IMR-90 (cell line): ENCODE results near the gene PIAS3. TPM values are rescaled to one million over a fixed set of nuclear protein-coding genes. Genes with fewer than 3 reads are reported as not detected.

ENCODE experiments used
- ATAC-seq: fragments of 200-7000 bp; cut with Tn5 transposase; 2 replicates; pipeline ENCODE4 v1.9.1; 2020; ENCODE audit warnings: low read depth, mild to moderate bottlenecking, moderate library complexity
- BruUV-seq: library from RNA; stranded (reverse); fragments of 400-500 nt; replicated peaks from 2 replicates; lab custom pipeline; 2021; lab: Mats Ljungman, UMichigan
- CTCF ChIA-PET: fragments of 300-600 bp; formaldehyde crosslinking; extraction: SDS; loops from one replicate; lab custom pipeline; 2021; ENCODE audit warnings: antibody characterized with exemption; lab: Yijun Ruan, JAX
- POLR2A ChIA-PET: fragments of 300-600 bp; sonication (Branson Sonifier 250); formaldehyde crosslinking; loops from one replicate; lab custom pipeline; 2022; ENCODE audit warnings: antibody characterized with exemption; ENCODE audit not compliant: unreplicated experiment; lab: Charles Lee
- DNase-seq: peaks from one replicate; pipeline ENCODE4 v3.0.0; 2013
- H2AFZ ChIP-seq: replicated peaks from 2 replicates; pipeline ENCODE3; 2013; ENCODE audit warnings: low read length, mild to moderate bottlenecking; ENCODE audit not compliant: poor library complexity
- H2AK5ac ChIP-seq: 2 replicates; pipeline ENCODE4 v1.6.1; 2013; ENCODE audit warnings: low read depth, low read length, inconsistent platforms
- H2AK9ac ChIP-seq: replicated peaks from 2 replicates; pipeline ENCODE3; 2013; ENCODE audit warnings: mild to moderate bottlenecking, low read depth, low read length, moderate library complexity; ENCODE audit not compliant: poor library complexity
- H2BK120ac ChIP-seq: 2 replicates; pipeline ENCODE4 v1.6.1; 2013; ENCODE audit warnings: low read depth, low read length, inconsistent platforms
- H2BK15ac ChIP-seq: 3 replicates; pipeline ENCODE4 v1.6.1; 2013; ENCODE audit warnings: low read depth, low read length, inconsistent platforms
- H2BK20ac ChIP-seq: 2 replicates; pipeline ENCODE4 v1.6.1; 2013; ENCODE audit warnings: low read depth, mild to moderate bottlenecking, inconsistent platforms, low read length, moderate library complexity
- H2BK5ac ChIP-seq: 2 replicates; pipeline ENCODE4 v1.6.1; 2013; ENCODE audit warnings: mild to moderate bottlenecking, low read depth, low read length, inconsistent platforms; ENCODE audit not compliant: poor library complexity, severe bottlenecking
- H3K14ac ChIP-seq: replicated peaks from 2 replicates; pipeline ENCODE4 v1.6.1; 2013; ENCODE audit warnings: low read depth, low read length, inconsistent platforms
- H3K18ac ChIP-seq: 2 replicates; pipeline ENCODE4 v1.6.1; 2013; ENCODE audit warnings: low read depth, low read length, control low read depth
- H3K23ac ChIP-seq: 2 replicates; pipeline ENCODE4 v1.6.1; 2013; ENCODE audit warnings: low read depth, low read length, inconsistent platforms
- H3K27ac ChIP-seq: 2 replicates; pipeline ENCODE4 v1.5.1; 2013; ENCODE audit warnings: mild to moderate bottlenecking, control low read depth, low read length; ENCODE audit not compliant: insufficient read depth
- H3K27me3 ChIP-seq: 2 replicates; pipeline ENCODE4 v1.6.1; 2013; ENCODE audit warnings: low read length; ENCODE audit not compliant: control insufficient read depth, insufficient read depth
- H3K36me3 ChIP-seq: 2 replicates; pipeline ENCODE4 v1.6.1; 2013; ENCODE audit warnings: low read length, mixed read lengths; ENCODE audit not compliant: control insufficient read depth, insufficient read depth
- H3K4ac ChIP-seq: 2 replicates; pipeline ENCODE4 v1.6.1; 2013; ENCODE audit warnings: low read depth, low read length, inconsistent platforms
- H3K4me1 ChIP-seq: 2 replicates; pipeline ENCODE4 v1.6.1; 2013; ENCODE audit warnings: low read length, mixed read lengths; ENCODE audit not compliant: control insufficient read depth, insufficient read depth
- H3K4me2 ChIP-seq: 2 replicates; pipeline ENCODE4 v1.6.1; 2013; ENCODE audit warnings: low read depth, mild to moderate bottlenecking, control low read depth, low read length, moderate library complexity
- H3K4me3 ChIP-seq: 2 replicates; pipeline ENCODE4 v1.5.1; 2013; ENCODE audit warnings: low read depth, mild to moderate bottlenecking, control low read depth, low read length, moderate library complexity; ENCODE audit not compliant: insufficient read depth
- H3K56ac ChIP-seq: 2 replicates; pipeline ENCODE4 v1.6.1; 2013; ENCODE audit warnings: low read length, inconsistent platforms; ENCODE audit not compliant: insufficient read depth; ENCODE audit errors: extremely low read depth
- H3K79me1 ChIP-seq, 2 experiments: 2 replicates each; pipeline ENCODE4 v1.6.1; 2013; ENCODE audit warnings: low read length in 2 of 2, inconsistent platforms in 1 of 2, low read depth in 1 of 2
- H3K9ac ChIP-seq: 2 replicates; pipeline ENCODE4 v1.6.1; 2013; ENCODE audit warnings: low read depth, low read length, control low read depth
- H3K9me1 ChIP-seq: 2 replicates; pipeline ENCODE4 v1.6.1; 2013; ENCODE audit warnings: low read length, inconsistent platforms; ENCODE audit not compliant: insufficient read depth
- H3K9me3 ChIP-seq: 2 replicates; pipeline ENCODE4 v1.6.1; 2013; ENCODE audit warnings: low read length; ENCODE audit not compliant: control insufficient read depth, insufficient read depth
- H4K20me1 ChIP-seq: 2 replicates; pipeline ENCODE4 v1.6.1; 2013; ENCODE audit warnings: low read length, inconsistent platforms; ENCODE audit not compliant: insufficient read depth
- H4K5ac ChIP-seq: 2 replicates; pipeline ENCODE4 v1.6.1; 2013; ENCODE audit warnings: mild to moderate bottlenecking, low read depth, low read length, control low read depth
- H4K8ac ChIP-seq, 2 experiments: 2 replicates each; pipeline ENCODE4 v1.6.1; 2013; ENCODE audit warnings: low read depth in 2 of 2, low read length in 2 of 2, control low read depth in 1 of 2, inconsistent platforms in 1 of 2
- H4K91ac ChIP-seq: 2 replicates; pipeline ENCODE4 v1.6.1; 2013; ENCODE audit warnings: low read depth, low read length, inconsistent platforms; ENCODE audit not compliant: insufficient read depth
- BHLHE40 ChIP-seq: fragments of 150-350 bp; IDR thresholded peaks from 2 replicates; pipeline ENCODE4 v1.6.1; 2016; ENCODE audit warnings: mild to moderate bottlenecking, low read depth, low read length
- CEBPB ChIP-seq: IDR thresholded peaks from 2 replicates; pipeline ENCODE4 v1.6.1; 2012; ENCODE audit warnings: low read depth, low read length, improper control_type of control experiment
- CHD1 ChIP-seq: IDR thresholded peaks from 2 replicates; pipeline ENCODE4 v1.6.1; 2012; ENCODE audit warnings: low read depth, low read length, improper control_type of control experiment
- FOS ChIP-seq: fragments of 150-350 bp; IDR thresholded peaks from 2 replicates; pipeline ENCODE4 v1.6.1; 2016; ENCODE audit warnings: low read depth, low read length
- MAFK ChIP-seq: IDR thresholded peaks from 2 replicates; pipeline ENCODE4 v1.6.1; 2012; ENCODE audit warnings: low read depth, low read length, improper control_type of control experiment
- MAZ ChIP-seq: IDR thresholded peaks from 2 replicates; pipeline ENCODE4 v1.6.1; 2012; ENCODE audit warnings: low read depth, mild to moderate bottlenecking, low read length, improper control_type of control experiment, moderate library complexity, borderline replicate concordance
- MXI1 ChIP-seq: IDR thresholded peaks from 2 replicates; pipeline ENCODE4 v1.6.1; 2012; ENCODE audit warnings: low read depth, mild to moderate bottlenecking, low read length, moderate library complexity, borderline replicate concordance
- NFE2L2 ChIP-seq: fragments of 150-350 bp; IDR thresholded peaks from 2 replicates; pipeline ENCODE4 v1.6.1; 2016; ENCODE audit warnings: low read depth, mild to moderate bottlenecking, low read length
- POLR2A ChIP-seq: IDR thresholded peaks from 2 replicates; pipeline ENCODE4 v1.6.1; 2012; ENCODE audit warnings: mild to moderate bottlenecking, low read depth, low read length
- RAD21 ChIP-seq: IDR thresholded peaks from 2 replicates; pipeline ENCODE4 v1.6.1; 2012; ENCODE audit warnings: low read length, improper control_type of control experiment
- RCOR1 ChIP-seq: IDR thresholded peaks from 2 replicates; pipeline ENCODE4 v1.6.1; 2012; ENCODE audit warnings: mild to moderate bottlenecking, low read length, improper control_type of control experiment; ENCODE audit not compliant: insufficient replicate concordance
- SMC3 ChIP-seq: fragments of 150-350 bp; IDR thresholded peaks from 2 replicates; pipeline ENCODE4 v1.6.1; 2016; ENCODE audit warnings: low read depth, mild to moderate bottlenecking, antibody characterized with exemption, low read length, moderate library complexity
- WGBS, 2 experiments: methylation state at CpG; one replicate each; pipeline versions ENCODE4 v1.1.5 to v1.1.7; 2013; ENCODE audit warnings: missing lambda C conversion rate in 2 of 2; ENCODE audit not compliant: insufficient read length in 1 of 2; ENCODE audit errors: extremely low coverage in 2 of 2; 5-methylcytosine and 5-hydroxymethylcytosine counted together
- dilution Hi-C: fragments of 300-500 bp; cut with HindIII; formaldehyde crosslinking; loops from one replicate; pipeline ENCODE4 v1.14.3; 2018; ENCODE audit warnings: low sequenced_read_pairs; ENCODE audit not compliant: unreplicated experiment
- in situ Hi-C: fragments of 300-500 bp; cut with MboI; formaldehyde crosslinking; loops from 3 replicates; pipeline ENCODE4 v1.14.3; 2019; ENCODE audit warnings: low sequenced_read_pairs, inconsistent platforms, mixed read lengths
- intact Hi-C: fragments of 100-400 bp; cut with micrococcal nuclease; formaldehyde crosslinking; loops from 2 replicates; pipeline ENCODE4 v1.10.0; 2022
- polyA plus RNA-seq, 3 experiments: library from polyadenylated mRNA; depleted of rRNA; stranded (reverse); fragments of >200 nt; gene quantifications; 2 replicates each; pipeline ENCODE4 v1.2.3, GENCODE V29; 2012; ENCODE audit warnings: low replicate concordance in 1 of 3
- total RNA-seq: library from RNA; depleted of rRNA; stranded (reverse); fragments of >200 nt; gene quantifications from 2 replicates; pipeline ENCODE4 v1.2.3, GENCODE V29; 2012
- TF ChIP-seq, protein P1 (sequence below): conservative IDR thresholded peaks from 2 replicates; pipeline ENCODE4 v1.5.1; 2012; ENCODE audit warnings: mild to moderate bottlenecking, low read depth, low read length, improper control_type of control experiment
- TF ChIP-seq, protein P2 (sequence below): fragments of 150-350 bp; IDR thresholded peaks from 2 replicates; pipeline ENCODE4 v1.6.1; 2017; ENCODE audit warnings: mild to moderate bottlenecking, antibody characterized with exemption, low read length, low read depth
- TF ChIP-seq, protein P3 (sequence below): fragments of 150-350 bp; IDR thresholded peaks from 2 replicates; pipeline ENCODE4 v1.6.1; 2016; ENCODE audit warnings: low read depth, mild to moderate bottlenecking, low read length, moderate library complexity, borderline replicate concordance

The PIAS3 gene
- total and polyA plus RNA-seq, 2 of the 4 experiments (the other 2 are of a cell fraction), result 11.1 to 53.7 TPM

DNA sequence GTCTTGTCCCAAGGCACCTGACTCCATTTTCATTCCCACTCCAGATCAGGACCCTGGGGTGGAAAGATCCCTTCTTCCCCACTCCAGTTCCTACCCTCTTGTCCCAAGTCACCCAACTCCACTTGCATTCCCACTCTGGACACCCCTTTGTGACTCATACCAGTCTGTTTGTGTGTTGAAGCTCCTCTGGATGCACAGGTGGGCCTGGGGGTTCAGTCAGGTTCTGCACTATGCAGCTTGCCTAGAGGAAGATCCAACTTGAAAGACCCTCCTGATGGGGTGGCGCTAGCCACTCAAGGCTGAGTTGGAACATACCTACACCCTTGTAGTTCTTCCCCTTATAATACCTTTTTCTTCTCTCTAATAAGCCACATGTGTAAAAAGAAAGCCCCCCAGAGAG, 36.6 kb upstream of the PIAS3 start:
- CTCF ChIA-PET, result interaction anchor here (0.6 kb wide), 1 partner anchor 23 kb away, joined by 3 read pairs; no protein-coding TSS in a partner anchor
- ATAC-seq (no peak), DNase-seq (no peak)
- Histone ChIP-seq H3K9me3 (no peaks in the 10 kb centered on the region), H3K18ac (no peak overlapping the region), H4K8ac (no peak overlapping the region), H3K79me1 (peaks cover 0 to 4% of the 10 kb centered on the region in 2 experiments; a peak in 1 of 4 replicates), H4K20me1 (no peaks in the 10 kb centered on the region), H2AFZ (no peak overlapping the region), H3K9ac (no peak overlapping the region), H3K56ac (no peak overlapping the region), H3K4me2 (no peak overlapping the region), H3K4ac (no peak overlapping the region), H3K27ac (no peak overlapping the region), H3K9me1 (peaks cover 18% of the 10 kb centered on the region), H2BK20ac (no peak overlapping the region), H2AK5ac (no peak overlapping the region; the same call in 1 of the 2 replicates), H3K36me3 (no peaks in the 10 kb centered on the region), H4K5ac (no peak overlapping the region), H2BK5ac (no peak overlapping the region), H3K4me1 (peaks cover 12% of the 10 kb centered on the region), H2AK9ac (no peak overlapping the region), H4K91ac (no peak overlapping the region), H3K23ac (no peak overlapping the region), H2BK120ac (no peak overlapping the region), H3K27me3 (no peaks in the 10 kb centered on the region), H3K4me3 (no peak overlapping the region), H3K14ac (no peak overlapping the region), H2BK15ac (no peak overlapping the region; the same call in 2 of the 3 replicates)
- dilution Hi-C loops (no loop called here), intact Hi-C loops (loop anchor here (10.0 kb wide), 1 partner anchor 59 kb away; the partner anchor contains the start of gene LIX1L), in situ Hi-C loops (no loop called here)
- POLR2A ChIA-PET, result no interaction called here
- WGBS, 2 experiments, result no CpG with 5 or more reads among the region's 1 CpG
- TF ChIP-seq MAFK (no peak), SMC3 (no peak), POLR2A (no peak), CEBPB (no peak), RCOR1 (no peak), CHD1 (no peak), BHLHE40 (no peak), FOS (no peak), NFE2L2 (no peak), MAZ (no peak), MXI1 (no peak), RAD21 (no peak)
- TF ChIP-seq, protein P1, sequence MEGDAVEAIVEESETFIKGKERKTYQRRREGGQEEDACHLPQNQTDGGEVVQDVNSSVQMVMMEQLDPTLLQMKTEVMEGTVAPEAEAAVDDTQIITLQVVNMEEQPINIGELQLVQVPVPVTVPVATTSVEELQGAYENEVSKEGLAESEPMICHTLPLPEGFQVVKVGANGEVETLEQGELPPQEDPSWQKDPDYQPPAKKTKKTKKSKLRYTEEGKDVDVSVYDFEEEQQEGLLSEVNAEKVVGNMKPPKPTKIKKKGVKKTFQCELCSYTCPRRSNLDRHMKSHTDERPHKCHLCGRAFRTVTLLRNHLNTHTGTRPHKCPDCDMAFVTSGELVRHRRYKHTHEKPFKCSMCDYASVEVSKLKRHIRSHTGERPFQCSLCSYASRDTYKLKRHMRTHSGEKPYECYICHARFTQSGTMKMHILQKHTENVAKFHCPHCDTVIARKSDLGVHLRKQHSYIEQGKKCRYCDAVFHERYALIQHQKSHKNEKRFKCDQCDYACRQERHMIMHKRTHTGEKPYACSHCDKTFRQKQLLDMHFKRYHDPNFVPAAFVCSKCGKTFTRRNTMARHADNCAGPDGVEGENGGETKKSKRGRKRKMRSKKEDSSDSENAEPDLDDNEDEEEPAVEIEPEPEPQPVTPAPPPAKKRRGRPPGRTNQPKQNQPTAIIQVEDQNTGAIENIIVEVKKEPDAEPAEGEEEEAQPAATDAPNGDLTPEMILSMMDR, result no peak
- TF ChIP-seq, protein P2, sequence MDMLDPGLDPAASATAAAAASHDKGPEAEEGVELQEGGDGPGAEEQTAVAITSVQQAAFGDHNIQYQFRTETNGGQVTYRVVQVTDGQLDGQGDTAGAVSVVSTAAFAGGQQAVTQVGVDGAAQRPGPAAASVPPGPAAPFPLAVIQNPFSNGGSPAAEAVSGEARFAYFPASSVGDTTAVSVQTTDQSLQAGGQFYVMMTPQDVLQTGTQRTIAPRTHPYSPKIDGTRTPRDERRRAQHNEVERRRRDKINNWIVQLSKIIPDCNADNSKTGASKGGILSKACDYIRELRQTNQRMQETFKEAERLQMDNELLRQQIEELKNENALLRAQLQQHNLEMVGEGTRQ, result no peak
- TF ChIP-seq, protein P3, sequence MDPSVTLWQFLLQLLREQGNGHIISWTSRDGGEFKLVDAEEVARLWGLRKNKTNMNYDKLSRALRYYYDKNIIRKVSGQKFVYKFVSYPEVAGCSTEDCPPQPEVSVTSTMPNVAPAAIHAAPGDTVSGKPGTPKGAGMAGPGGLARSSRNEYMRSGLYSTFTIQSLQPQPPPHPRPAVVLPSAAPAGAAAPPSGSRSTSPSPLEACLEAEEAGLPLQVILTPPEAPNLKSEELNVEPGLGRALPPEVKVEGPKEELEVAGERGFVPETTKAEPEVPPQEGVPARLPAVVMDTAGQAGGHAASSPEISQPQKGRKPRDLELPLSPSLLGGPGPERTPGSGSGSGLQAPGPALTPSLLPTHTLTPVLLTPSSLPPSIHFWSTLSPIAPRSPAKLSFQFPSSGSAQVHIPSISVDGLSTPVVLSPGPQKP, result no peak
- no TSS peak for BruUV-seq
